ENCODE data around the gene PHLPP1. TPM values are rescaled to one million over a fixed set of nuclear protein-coding genes. Genes with fewer than 3 reads are reported as not detected.
A peak's percentile ranks its signal among the peaks of the same experiment; 100 is the strongest.
"Not testable (repeated sequence)": the region's sequence is repeated elsewhere in the genome, so short reads cannot be mapped to it uniquely, and the experiment has no call there.

PHLPP1 gene
- total RNA-seq, 1 experiment from 2014 or later: 10.1 TPM

DNA sequence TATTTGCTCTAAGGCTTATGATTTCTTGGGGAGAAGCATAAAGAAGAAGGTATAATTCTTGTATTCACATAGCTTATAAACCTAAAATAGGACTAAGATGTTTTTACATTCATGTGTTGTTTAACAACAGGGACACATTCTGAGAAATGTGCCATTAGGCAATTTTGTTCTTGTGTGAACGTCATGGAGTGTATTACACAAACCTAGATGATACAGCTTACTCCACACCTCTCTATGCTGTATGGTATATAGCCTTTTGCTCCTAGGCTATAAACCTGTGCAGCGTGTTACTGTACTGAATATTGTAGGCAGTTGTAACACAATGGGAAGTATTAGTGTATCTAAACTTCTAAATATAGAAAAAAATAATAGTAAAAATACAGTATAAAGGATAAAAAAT, 92.1 kb downstream of the PHLPP1 start:
- H3K4me1 ChIP-seq (replicated peaks): peaks cover 26% of the 10 kb centered on the region
- H3K27ac ChIP-seq: no peak overlapping the region
- H3K9me3 ChIP-seq (replicated peaks): no peaks in the 10 kb centered on the region
- H3K4me3 ChIP-seq: no peak overlapping the region
- no peak for DNase-seq (ENCODE audit: low read depth in 1 of 2, low spot score in 2 of 2)
- no peaks in the 10 kb centered on the region for H3K27me3 ChIP-seq (replicated peaks)
- H3K36me3 ChIP-seq: no peaks in the 10 kb centered on the region

DNA sequence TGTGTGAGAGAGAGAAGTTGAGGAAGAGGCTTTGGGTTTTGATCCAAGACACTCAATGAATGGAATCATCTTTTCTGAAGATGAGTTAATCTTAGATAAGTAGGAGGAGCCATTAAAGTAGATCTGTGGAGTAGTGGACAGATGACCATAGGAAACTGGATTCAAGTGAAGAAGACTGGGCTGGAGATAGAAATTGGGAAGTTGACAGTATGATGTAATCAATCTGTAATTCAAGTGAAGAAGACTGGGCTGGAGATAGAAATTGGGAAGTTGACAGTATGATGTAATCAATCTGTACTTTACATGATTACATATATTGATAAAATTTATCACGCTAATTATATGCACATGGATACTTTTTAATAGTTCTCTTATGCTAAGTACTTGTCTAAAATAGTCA, 92.8 kb downstream of the PHLPP1 start:
- H3K9me3 ChIP-seq (replicated peaks): no peaks in the 10 kb centered on the region
- H3K27me3 ChIP-seq (replicated peaks): no peaks in the 10 kb centered on the region
- no peaks in the 10 kb centered on the region for H3K36me3 ChIP-seq
- no peak overlapping the region for H3K4me3 ChIP-seq
- no peak for DNase-seq (ENCODE audit: low read depth in 1 of 2, low spot score in 2 of 2)
- H3K4me1 ChIP-seq (replicated peaks): peaks cover 32% of the 10 kb centered on the region
- no peak overlapping the region for H3K27ac ChIP-seq

DNA sequence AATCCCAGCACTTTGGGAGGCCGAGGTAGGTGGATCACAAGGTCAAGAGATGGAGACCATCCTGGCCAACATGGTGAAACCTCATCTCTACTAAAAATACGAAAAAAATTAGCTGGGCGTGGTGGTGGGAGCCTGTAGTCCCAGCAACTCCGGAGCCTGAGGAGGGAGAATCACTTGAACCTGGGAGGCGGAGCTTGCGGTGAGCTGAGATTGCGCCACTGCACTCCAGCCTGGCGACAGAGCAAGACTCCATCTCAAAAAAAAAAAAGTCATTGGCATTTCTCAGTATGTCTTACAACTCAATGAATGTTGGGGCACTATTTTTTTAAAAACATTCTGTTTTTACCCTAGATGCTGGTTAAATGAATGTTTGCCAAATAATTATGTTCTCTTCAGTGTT, 94.1 kb downstream of the PHLPP1 start:
- H3K9me3 ChIP-seq (replicated peaks); DNase-seq (ENCODE audit: low read depth in 1 of 2, low spot score in 2 of 2); H3K4me3 ChIP-seq; H3K36me3 ChIP-seq; H3K27ac ChIP-seq; H3K27me3 ChIP-seq (replicated peaks): not testable (repeated sequence)
- peaks cover 33% of the 10 kb centered on the region for H3K4me1 ChIP-seq (replicated peaks)

- Histone ChIP-seq H3K9me3 (replicated peaks) (no peaks in the 10 kb centered on the region), H3K27ac (no peak overlapping the region), H3K27me3 (replicated peaks) (no peaks in the 10 kb centered on the region), H3K4me3 (no peak overlapping the region), H3K36me3 (no peaks in the 10 kb centered on the region), H3K4me1 (replicated peaks) (peaks cover 38% of the 10 kb centered on the region)
- DNase-seq (ENCODE audit: low read depth in 1 of 2, low spot score in 2 of 2): no peak
Measured at GRCh38 chr18:62809900-62810299, 94.6 kb downstream of the PHLPP1 start.

- DNase-seq (ENCODE audit: low read depth in 1 of 2, low spot score in 2 of 2): no peak
- peaks cover 38% of the 10 kb centered on the region for H3K4me1 ChIP-seq (replicated peaks)
- H3K9me3 ChIP-seq (replicated peaks): no peaks in the 10 kb centered on the region
- H3K27me3 ChIP-seq (replicated peaks): no peaks in the 10 kb centered on the region
- H3K36me3 ChIP-seq: no peaks in the 10 kb centered on the region
- no peak overlapping the region for H3K27ac ChIP-seq
- no peak overlapping the region for H3K4me3 ChIP-seq
Measured at GRCh38 chr18:62810682-62811081, 95.3 kb downstream of the PHLPP1 start.

- no peaks in the 10 kb centered on the region for H3K27me3 ChIP-seq (replicated peaks)
- no peak overlapping the region for H3K27ac ChIP-seq
- no peak overlapping the region for H3K4me3 ChIP-seq
- DNase-seq (ENCODE audit: low read depth in 1 of 2, low spot score in 2 of 2): no peak
- no peaks in the 10 kb centered on the region for H3K9me3 ChIP-seq (replicated peaks)
- H3K4me1 ChIP-seq (replicated peaks): peaks cover 38% of the 10 kb centered on the region
- no peaks in the 10 kb centered on the region for H3K36me3 ChIP-seq
Measured at GRCh38 chr18:62811674-62812073, 96.3 kb downstream of the PHLPP1 start.

DNA sequence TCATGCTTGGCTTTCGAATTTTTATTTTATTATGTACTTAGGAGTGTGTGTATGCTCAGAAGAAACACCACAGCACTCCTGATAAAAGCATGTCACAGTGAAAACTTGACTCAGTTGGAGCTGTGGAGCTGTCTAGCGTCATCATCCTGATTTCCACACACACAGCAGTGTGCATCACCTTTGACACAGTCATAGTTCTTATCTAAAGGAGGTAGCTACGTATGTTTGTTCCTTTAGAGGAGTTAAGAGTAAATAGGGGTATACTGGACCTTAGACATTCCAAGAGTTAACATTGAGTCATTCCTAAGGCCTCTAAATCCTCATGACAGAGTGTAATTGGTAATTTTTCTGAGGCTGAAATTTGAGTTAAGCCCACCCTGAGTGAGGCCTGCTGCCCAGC, 96.9 kb downstream of the PHLPP1 start:
- no peaks in the 10 kb centered on the region for H3K9me3 ChIP-seq (replicated peaks)
- H3K27me3 ChIP-seq (replicated peaks): no peaks in the 10 kb centered on the region
- peaks cover 38% of the 10 kb centered on the region for H3K4me1 ChIP-seq (replicated peaks)
- H3K36me3 ChIP-seq: no peaks in the 10 kb centered on the region
- H3K27ac ChIP-seq: no peak overlapping the region
- peak in 1 of 2 experiments; percentile 28 for DNase-seq (ENCODE audit: low read depth in 1 of 2, low spot score in 2 of 2)
- no peak overlapping the region for H3K4me3 ChIP-seq

- H3K4me1 ChIP-seq (replicated peaks): peaks cover 32% of the 10 kb centered on the region
- no peaks in the 10 kb centered on the region for H3K9me3 ChIP-seq (replicated peaks)
- no peaks in the 10 kb centered on the region for H3K36me3 ChIP-seq
- DNase-seq (ENCODE audit: low read depth in 1 of 2, low spot score in 2 of 2): no peak
- no peaks in the 10 kb centered on the region for H3K27me3 ChIP-seq (replicated peaks)
- H3K4me3 ChIP-seq: no peak overlapping the region
- H3K27ac ChIP-seq: no peak overlapping the region
Measured at GRCh38 chr18:62812876-62813275, 97.5 kb downstream of the PHLPP1 start.

DNA sequence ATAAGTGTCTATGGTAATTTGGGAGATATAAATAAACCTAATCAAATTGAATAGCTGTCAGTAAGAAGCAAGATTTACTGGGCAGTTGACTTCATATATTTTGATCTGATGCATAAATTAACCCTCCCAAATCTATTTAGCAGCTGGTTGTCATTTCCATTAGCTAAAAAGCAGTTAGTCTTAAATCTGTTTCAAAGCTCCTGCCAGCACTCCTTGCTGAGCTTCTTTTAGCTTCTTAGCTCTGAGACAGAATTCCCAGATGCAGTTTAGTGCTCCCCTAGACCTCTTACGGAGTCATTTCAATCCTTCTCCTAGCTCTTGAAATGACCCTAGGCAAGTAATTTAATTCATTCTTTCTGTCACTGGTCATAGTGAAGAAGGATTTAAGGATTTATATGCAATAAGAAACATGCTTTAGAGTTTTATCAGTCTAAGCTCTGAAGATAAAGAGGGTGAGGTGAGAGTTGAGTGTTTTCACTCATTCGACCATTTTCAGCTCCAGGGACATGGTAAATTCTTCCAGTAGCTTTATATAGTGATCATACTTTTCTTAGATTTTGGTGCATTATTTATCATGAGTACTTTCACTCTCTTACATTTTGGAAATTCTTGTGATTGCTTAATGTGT, 98.9 kb downstream of the PHLPP1 start:
- H3K27ac ChIP-seq: no peak overlapping the region
- H3K36me3 ChIP-seq: no peaks in the 10 kb centered on the region
- peaks cover 29% of the 10 kb centered on the region for H3K4me1 ChIP-seq (replicated peaks)
- H3K27me3 ChIP-seq (replicated peaks): no peaks in the 10 kb centered on the region
- H3K9me3 ChIP-seq (replicated peaks): no peaks in the 10 kb centered on the region
- H3K4me3 ChIP-seq: no peak overlapping the region
- no peak for DNase-seq (ENCODE audit: low read depth in 1 of 2, low spot score in 2 of 2)

DNA sequence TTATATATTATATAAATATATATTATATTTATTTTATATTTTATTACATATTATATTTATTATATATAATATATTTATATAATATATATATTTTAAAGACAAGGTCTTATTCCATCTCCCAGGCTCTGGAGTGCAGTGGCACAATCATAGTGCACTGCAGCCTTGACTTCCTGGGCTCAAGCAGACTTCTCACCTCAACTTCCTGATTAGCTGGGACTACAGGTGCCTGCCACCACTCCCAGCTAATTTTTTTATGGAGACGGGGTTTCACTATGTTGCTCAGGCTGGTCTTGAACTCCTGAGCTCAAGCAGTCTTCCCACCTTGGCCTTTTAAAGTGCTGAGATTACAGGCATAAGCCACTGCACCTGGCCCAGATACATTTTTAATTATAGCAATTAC, 110.0 kb downstream of the PHLPP1 start:
- peaks cover 30% of the 10 kb centered on the region for H3K4me1 ChIP-seq (replicated peaks)

DNA sequence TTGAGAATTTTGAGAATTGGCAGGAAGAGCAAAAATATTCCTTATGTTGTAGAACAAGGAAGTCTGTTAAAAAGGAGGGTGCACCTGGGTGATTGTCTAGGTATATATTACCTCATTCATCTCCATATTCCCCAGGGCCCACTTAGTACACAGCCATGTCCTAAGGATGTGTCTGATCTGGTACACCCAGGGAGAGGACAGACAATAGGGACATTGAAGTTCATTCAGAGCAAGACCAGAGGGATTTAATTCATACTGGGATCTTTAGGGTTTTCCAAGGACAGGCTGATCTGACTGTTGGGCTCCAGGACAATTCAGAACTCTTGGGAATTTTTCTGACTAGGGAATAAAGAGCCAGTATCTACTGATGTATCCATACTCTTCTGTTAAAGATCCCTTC, 112.1 kb downstream of the PHLPP1 start:
- Histone ChIP-seq H3K27me3 (replicated peaks) (no peaks in the 10 kb centered on the region), H3K9me3 (replicated peaks) (no peaks in the 10 kb centered on the region), H3K27ac (no peak overlapping the region), H3K4me1 (replicated peaks) (peaks cover 38% of the 10 kb centered on the region), H3K36me3 (peaks cover 4% of the 10 kb centered on the region; the same call in 1 of the 2 replicates), H3K4me3 (no peak overlapping the region)
- no peak for DNase-seq (ENCODE audit: low read depth in 1 of 2, low spot score in 2 of 2)

More for the DNA sequence above, 110.0 kb downstream of the PHLPP1 start:
- Histone ChIP-seq H3K27ac (no peak overlapping the region), H3K4me3 (no peak overlapping the region), H3K9me3 (replicated peaks) (no peaks in the 10 kb centered on the region), H3K36me3 (no peaks in the 10 kb centered on the region; the same call in 1 of the 2 replicates), H3K27me3 (replicated peaks) (no peaks in the 10 kb centered on the region)
- DNase-seq (ENCODE audit: low read depth in 1 of 2, low spot score in 2 of 2): no peak

DNA sequence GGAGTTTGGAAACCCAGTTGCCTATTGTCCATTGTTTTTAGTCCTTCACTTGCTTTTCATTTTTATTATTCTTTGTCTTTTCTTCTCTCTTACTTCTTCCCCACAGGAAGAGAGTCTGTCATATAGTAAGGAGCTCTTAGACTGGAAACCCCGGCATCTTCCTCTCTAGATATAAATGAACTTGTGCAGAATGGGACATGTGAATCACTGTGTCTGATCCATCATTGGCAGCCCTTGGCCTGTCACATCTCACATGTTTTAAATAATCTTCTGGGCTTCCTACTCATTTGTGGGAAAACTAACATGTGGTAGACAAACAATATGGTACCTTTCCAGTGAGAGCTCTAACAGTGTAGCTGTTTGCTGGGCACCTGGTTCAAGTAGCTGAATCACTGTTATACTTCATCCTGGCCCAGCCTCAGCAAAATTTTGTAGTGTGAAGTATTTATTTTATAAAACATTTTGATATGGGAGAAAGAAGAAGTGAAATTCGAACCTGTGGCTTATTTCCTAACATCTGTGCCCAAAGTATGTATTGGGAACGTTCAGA, 112.8 kb downstream of the PHLPP1 start:
- H3K27ac ChIP-seq: no peak overlapping the region
- no peaks in the 10 kb centered on the region for H3K27me3 ChIP-seq (replicated peaks)
- H3K4me1 ChIP-seq (replicated peaks): peaks cover 36% of the 10 kb centered on the region
- no peak for DNase-seq (ENCODE audit: low read depth in 1 of 2, low spot score in 2 of 2)
- H3K9me3 ChIP-seq (replicated peaks): no peaks in the 10 kb centered on the region
- H3K36me3 ChIP-seq: peaks cover 4% of the 10 kb centered on the region; the same call in 1 of the 2 replicates
- no peak overlapping the region for H3K4me3 ChIP-seq

- no peak for DNase-seq (ENCODE audit: low read depth in 1 of 2, low spot score in 2 of 2)
Measured at GRCh38 chr18:62828852-62829251, 113.5 kb downstream of the PHLPP1 start.

DNA sequence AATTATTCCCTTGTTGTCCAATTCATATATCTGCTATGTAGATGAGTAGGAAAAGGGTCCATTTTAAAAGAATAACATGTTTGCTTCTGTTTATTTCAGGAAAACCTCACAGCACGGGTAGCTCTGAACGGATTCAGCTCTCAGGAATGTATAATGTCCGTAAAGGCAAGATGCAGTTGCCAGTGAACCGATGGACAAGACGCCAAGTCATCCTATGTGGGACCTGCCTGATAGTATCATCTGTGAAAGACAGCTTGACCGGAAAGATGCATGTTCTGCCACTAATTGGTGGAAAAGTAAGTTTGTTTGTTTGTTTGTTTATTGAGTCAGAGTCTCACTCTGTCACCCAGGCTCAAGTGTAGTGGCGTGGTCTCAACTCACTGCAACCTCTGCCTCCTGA, 114.6 kb downstream of the PHLPP1 start:
- Histone ChIP-seq H3K4me3 (no peak overlapping the region), H3K9me3 (replicated peaks) (no peaks in the 10 kb centered on the region; the same call in 1 of the 2 replicates), H3K4me1 (replicated peaks) (peaks cover 36% of the 10 kb centered on the region), H3K36me3 (peaks cover 4% of the 10 kb centered on the region; the same call in 1 of the 2 replicates), H3K27me3 (replicated peaks) (no peaks in the 10 kb centered on the region), H3K27ac (no peak overlapping the region)
- peak; percentile 51 to 59 for DNase-seq (ENCODE audit: low read depth in 1 of 2, low spot score in 2 of 2)

More at GRCh38 chr18:62828852-62829251, 113.5 kb downstream of the PHLPP1 start:
- peaks cover 4% of the 10 kb centered on the region; the same call in 1 of the 2 replicates for H3K36me3 ChIP-seq
- H3K9me3 ChIP-seq (replicated peaks): no peaks in the 10 kb centered on the region; the same call in 1 of the 2 replicates
- H3K4me3 ChIP-seq: no peak overlapping the region
- H3K27me3 ChIP-seq (replicated peaks): no peaks in the 10 kb centered on the region
- H3K27ac ChIP-seq: peak overlapping the region; percentile 8; the same call in 1 of the 2 replicates
- peaks cover 36% of the 10 kb centered on the region for H3K4me1 ChIP-seq (replicated peaks)

All from SJSA1 (cell line).